DOHH2 (cell line): ENCODE data around the gene DHRS3.

Source experiments
- H3F3A ChIP-seq: fragments of 200-600 bp; sonication (generic), shearing (Covaris generic); 2 replicates; pipeline ENCODE4 v1.6.0; 2016; ENCODE audit warnings: antibody characterized with exemption, mild to moderate bottlenecking; ENCODE audit not compliant: control insufficient read depth, insufficient read depth
- H3K27ac ChIP-seq: fragments of 200-600 bp; sonication (generic); 2 replicates; pipeline ENCODE4 v1.5.1; 2014; ENCODE audit warnings: low read depth, mild to moderate bottlenecking, low read length, moderate library complexity
- H3K27me3 ChIP-seq: fragments of 200-600 bp; sonication (generic); 2 replicates; pipeline ENCODE4 v1.6.1; 2014; ENCODE audit warnings: mild to moderate bottlenecking, low read length, mixed read lengths; ENCODE audit not compliant: control insufficient read depth
- H3K36me3 ChIP-seq: fragments of 200-600 bp; sonication (generic); 2 replicates; pipeline ENCODE4 v1.6.1; 2014; ENCODE audit warnings: mild to moderate bottlenecking, low read length, moderate library complexity, mixed read lengths; ENCODE audit not compliant: control insufficient read depth
- H3K4me1 ChIP-seq: fragments of 200-600 bp; sonication (generic); 2 replicates; pipeline ENCODE4 v1.6.1; 2014; ENCODE audit warnings: mild to moderate bottlenecking, low read length, mixed read lengths; ENCODE audit not compliant: control insufficient read depth
- H3K4me2 ChIP-seq: fragments of 200-600 bp; sonication (generic); 2 replicates; pipeline ENCODE4 v1.6.0; 2014; ENCODE audit warnings: mild to moderate bottlenecking, low read length, moderate library complexity
- H3K4me3 ChIP-seq: fragments of 200-600 bp; sonication (generic); 2 replicates; pipeline ENCODE4 v1.5.1; 2014; ENCODE audit warnings: mild to moderate bottlenecking, low read length, mixed read lengths
- H3K79me2 ChIP-seq: fragments of 200-600 bp; sonication (generic); 2 replicates; pipeline ENCODE4 v1.6.1; 2014; ENCODE audit warnings: mild to moderate bottlenecking, low read length, mixed read lengths; ENCODE audit not compliant: control insufficient read depth
- H3K9me2 ChIP-seq: fragments of 200-600 bp; sonication (generic); replicated peaks from 2 replicates; pipeline ENCODE4 v1.6.1; 2014; ENCODE audit warnings: mild to moderate bottlenecking, low read length, mixed read lengths; ENCODE audit not compliant: control insufficient read depth
- H3K9me3 ChIP-seq: fragments of 200-600 bp; sonication (generic); 2 replicates; pipeline ENCODE4 v1.6.1; 2014; ENCODE audit warnings: antibody characterized with exemption, low read length, mixed read lengths; ENCODE audit not compliant: control insufficient read depth, insufficient read depth
- H4K20me1 ChIP-seq: fragments of 200-600 bp; sonication (generic); 2 replicates; pipeline ENCODE4 v1.6.0; 2014; ENCODE audit warnings: low read depth, mild to moderate bottlenecking, antibody characterized with exemption, low read length, moderate library complexity; ENCODE audit not compliant: control insufficient read depth, insufficient read depth
- CTCF ChIP-seq: fragments of 200-600 bp; sonication (generic); IDR thresholded peaks from one replicate; pipeline ENCODE4 v1.5.1; 2014; ENCODE audit warnings: antibody characterized with exemption, mild to moderate bottlenecking, low read depth, low read length; ENCODE audit not compliant: poor library complexity, severe bottlenecking
- EZH2phosphoT487 ChIP-seq: fragments of 200-600 bp; sonication (generic); IDR thresholded peaks from 2 replicates; pipeline ENCODE4 v1.6.1; 2017; ENCODE audit warnings: borderline replicate concordance, mild to moderate bottlenecking, antibody characterized with exemption, low read length, moderate library complexity, mixed read lengths

Gene DHRS3

DNA sequence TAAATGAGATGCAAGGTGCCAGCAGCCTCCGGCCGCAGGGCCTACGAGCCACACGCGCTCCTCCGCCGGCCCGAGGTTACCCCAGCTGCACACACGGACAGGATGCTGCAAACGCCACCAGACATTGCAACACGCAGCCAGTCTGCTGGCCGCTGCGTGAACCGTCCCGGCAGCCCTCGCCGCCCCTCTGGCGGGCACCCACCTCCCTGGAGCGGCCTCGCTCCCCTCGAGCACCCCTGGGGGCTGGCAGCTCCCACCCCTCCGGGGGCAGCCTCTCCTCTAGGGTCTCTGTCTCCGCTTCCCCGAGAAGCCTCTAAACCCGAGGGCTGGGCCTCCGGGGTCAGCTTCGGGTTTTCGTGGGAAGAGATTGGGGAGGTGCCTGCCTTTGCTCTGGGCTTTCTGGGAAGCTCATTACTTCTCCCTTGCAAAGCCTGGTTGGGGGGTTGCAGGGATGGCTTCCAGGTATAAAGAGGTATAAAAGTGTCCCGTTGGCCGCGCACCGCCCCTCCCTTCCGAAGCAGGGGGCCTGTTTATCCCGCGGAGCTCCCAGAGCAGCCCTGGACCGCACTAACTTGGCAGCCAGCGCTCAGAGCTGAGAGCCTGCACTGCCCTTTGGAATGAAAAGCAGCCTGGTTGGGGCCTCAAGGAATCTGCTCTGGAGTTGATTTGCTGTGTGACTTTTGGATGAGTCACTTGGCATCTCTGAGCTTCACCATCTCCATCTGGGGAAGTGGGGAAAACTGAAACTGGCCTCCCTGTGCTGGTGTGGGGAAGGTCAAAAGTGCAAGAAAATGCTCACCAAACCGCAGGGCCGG, 21.8 kb downstream of the DHRS3 start:
- Histone ChIP-seq H3K36me3 (no peaks in the 10 kb centered on the region), H3K27ac (no peak overlapping the region), H4K20me1 (no peaks in the 10 kb centered on the region), H3K27me3 (peaks cover 10% of the 10 kb centered on the region), H3F3A (no peaks in the 10 kb centered on the region), H3K4me1 (no peaks in the 10 kb centered on the region), H3K79me2 (no peaks in the 10 kb centered on the region), H3K4me2 (no peak overlapping the region), H3K9me3 (no peaks in the 10 kb centered on the region), H3K9me2 (no peaks in the 10 kb centered on the region), H3K4me3 (no peak overlapping the region)
- TF ChIP-seq CTCF = no peak
- no peak for TF ChIP-seq EZH2phosphoT487

DNA sequence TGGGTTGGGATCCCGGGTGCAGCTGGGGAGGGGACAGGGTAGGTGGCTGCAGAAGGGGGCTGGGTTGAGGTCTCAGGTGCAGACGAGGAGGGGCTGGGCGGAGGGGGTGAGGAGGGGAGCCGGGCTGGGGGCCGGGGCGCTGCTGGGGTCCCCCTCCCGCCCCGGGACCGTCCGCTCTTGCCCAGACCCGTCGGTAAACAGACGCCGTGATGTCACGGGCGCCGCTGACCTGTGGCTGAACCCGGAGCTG, 22.3 kb downstream of the DHRS3 start:
- H4K20me1 ChIP-seq = no peaks in the 10 kb centered on the region
- H3K79me2 ChIP-seq = no peaks in the 10 kb centered on the region
- H3K4me2 ChIP-seq = no peak overlapping the region
- no peaks in the 10 kb centered on the region for H3F3A ChIP-seq
- H3K4me3 ChIP-seq = no peak overlapping the region
- H3K36me3 ChIP-seq = no peaks in the 10 kb centered on the region
- H3K27me3 ChIP-seq = peaks cover 10% of the 10 kb centered on the region
- H3K9me2 ChIP-seq = no peaks in the 10 kb centered on the region
- no peaks in the 10 kb centered on the region for H3K9me3 ChIP-seq
- no peak overlapping the region for H3K27ac ChIP-seq
- H3K4me1 ChIP-seq = no peaks in the 10 kb centered on the region
- TF ChIP-seq CTCF = no peak
- no peak for TF ChIP-seq EZH2phosphoT487

DNA sequence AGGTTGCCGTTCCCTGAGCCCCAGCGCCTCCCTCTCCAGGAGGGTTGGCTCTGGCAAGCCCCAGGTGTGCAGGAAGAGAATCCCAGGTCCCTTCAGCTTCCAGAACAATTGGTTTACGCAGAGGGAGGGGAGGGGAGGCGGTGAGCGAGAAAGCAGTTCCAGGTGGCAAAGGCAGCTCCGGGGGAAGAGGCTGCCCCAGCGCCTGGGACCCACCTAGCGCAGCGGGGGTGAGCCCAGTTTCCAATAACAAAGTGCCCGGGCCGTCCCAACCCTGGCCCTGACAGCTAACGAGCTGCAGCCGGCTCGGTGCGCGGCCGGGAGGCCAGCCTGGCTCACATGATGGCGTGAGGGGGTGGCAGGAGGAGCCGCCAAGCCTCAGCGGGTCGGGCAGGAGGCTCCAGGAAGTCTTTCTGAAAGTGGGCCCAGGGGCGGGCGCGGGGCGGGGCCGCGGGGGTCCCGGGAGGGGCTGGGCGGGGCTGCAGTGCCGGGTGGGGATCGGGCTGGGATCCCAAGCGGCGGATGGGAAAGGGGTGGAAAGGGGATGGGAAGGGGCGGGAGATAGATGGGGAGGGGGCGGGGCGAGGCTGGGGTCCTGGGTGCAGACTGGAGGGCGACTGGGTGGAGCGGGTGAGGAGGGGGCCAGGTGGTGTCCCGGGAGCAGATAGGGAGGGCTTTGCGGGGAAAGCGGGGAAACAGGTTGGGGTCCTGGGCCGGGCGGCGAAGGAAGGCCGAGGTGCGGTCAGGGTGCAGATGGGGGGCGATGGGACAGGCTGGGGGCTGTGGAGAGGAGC, 22.8 kb downstream of the DHRS3 start:
- H3F3A ChIP-seq = no peaks in the 10 kb centered on the region
- H3K27ac ChIP-seq = no peak overlapping the region
- no peaks in the 10 kb centered on the region for H3K79me2 ChIP-seq
- H3K4me3 ChIP-seq = no peak overlapping the region
- peak overlapping the region; percentile 24; the same call in 1 of the 2 replicates for H3K4me2 ChIP-seq
- H3K9me3 ChIP-seq = no peaks in the 10 kb centered on the region
- H3K4me1 ChIP-seq = no peaks in the 10 kb centered on the region
- H4K20me1 ChIP-seq = no peaks in the 10 kb centered on the region
- TF ChIP-seq EZH2phosphoT487 (no peak), CTCF (no peak)
- peaks cover 10% of the 10 kb centered on the region for H3K27me3 ChIP-seq
- no peaks in the 10 kb centered on the region for H3K9me2 ChIP-seq
- H3K36me3 ChIP-seq = no peaks in the 10 kb centered on the region
